ENCODE results near the gene GALE. TPM values are rescaled to one million over a fixed set of nuclear protein-coding genes. Genes with fewer than 3 reads are reported as not detected.
"Not testable (repeated sequence)": the region's sequence is repeated elsewhere in the genome, so short reads cannot be mapped to it uniquely, and the experiment has no call there.

The GALE gene
- total RNA-seq, 2 donors from 2014 or later, result 5.5 to 8.8 TPM

DNA sequence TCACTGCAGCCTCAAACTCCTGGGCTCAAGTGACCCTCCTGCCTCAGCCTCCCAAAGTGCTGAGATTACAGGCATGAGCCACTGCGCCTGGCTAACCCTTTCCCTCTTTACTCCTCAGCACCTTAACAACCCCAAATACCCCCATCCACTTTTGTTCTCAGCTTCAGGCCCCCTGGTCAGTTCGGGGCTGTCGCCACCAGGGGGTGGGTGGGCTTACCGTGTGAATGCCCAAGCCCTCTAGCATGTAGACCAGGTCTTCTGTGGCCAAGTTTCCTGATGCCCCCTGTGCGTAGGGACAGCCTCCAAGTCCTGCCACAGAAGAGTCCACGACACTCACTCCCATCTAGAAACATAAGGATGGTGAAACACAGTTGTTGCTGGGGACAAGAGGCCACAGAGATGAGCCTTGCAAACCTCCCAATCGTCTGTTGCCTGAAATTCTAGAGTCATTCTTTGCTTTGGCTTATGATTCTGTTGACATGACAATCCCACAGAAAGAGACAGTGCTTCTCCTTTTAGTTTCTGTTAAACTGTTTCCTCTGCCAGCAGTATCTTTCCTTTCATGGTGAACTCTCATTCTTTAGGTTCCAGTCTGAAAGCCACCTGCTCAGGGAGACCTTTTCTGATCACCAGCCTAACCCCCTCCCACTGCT, 3.8 kb upstream of the GALE start:
- H3K27me3 ChIP-seq, result no peaks in the 10 kb centered on the region
- TF ChIP-seq, protein P1, sequence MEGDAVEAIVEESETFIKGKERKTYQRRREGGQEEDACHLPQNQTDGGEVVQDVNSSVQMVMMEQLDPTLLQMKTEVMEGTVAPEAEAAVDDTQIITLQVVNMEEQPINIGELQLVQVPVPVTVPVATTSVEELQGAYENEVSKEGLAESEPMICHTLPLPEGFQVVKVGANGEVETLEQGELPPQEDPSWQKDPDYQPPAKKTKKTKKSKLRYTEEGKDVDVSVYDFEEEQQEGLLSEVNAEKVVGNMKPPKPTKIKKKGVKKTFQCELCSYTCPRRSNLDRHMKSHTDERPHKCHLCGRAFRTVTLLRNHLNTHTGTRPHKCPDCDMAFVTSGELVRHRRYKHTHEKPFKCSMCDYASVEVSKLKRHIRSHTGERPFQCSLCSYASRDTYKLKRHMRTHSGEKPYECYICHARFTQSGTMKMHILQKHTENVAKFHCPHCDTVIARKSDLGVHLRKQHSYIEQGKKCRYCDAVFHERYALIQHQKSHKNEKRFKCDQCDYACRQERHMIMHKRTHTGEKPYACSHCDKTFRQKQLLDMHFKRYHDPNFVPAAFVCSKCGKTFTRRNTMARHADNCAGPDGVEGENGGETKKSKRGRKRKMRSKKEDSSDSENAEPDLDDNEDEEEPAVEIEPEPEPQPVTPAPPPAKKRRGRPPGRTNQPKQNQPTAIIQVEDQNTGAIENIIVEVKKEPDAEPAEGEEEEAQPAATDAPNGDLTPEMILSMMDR (IDR thresholded peaks at IDR 0.05), result no peak
- no peaks in the 10 kb centered on the region for H3K9me3 ChIP-seq
- no peak overlapping the region for H3K27ac ChIP-seq
- no peak for DNase-seq (ENCODE audit: low spot score)
- peaks cover 13% of the 10 kb centered on the region for H3K36me3 ChIP-seq
- no peak overlapping the region for H3K4me3 ChIP-seq
- peaks cover 0 to 19% of the 10 kb centered on the region in 2 donors for H3K4me1 ChIP-seq

DNA sequence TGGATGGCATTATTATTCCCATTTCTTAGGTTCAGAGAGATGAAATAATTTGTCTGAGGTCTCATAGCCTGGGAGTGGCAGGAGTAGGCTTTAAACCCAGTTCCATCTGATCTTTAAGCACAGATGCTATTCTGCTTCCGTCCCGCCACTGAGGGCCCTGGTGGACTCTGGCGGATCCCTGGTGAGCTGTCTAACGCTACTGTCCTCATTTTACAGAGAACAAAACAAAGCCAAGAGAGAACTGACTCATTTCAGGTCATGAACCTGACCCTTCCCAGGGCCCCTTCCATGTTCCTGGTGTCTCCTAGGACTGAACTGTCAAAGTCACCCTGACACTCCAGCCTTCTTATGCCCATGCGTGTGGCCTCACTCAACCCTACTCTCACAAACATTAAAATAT, 3.1 kb upstream of the GALE start:
- Histone ChIP-seq H3K36me3 (peaks cover 13% of the 10 kb centered on the region), H3K4me3 (no peak overlapping the region), H3K4me1 (peaks cover 0 to 25% of the 10 kb centered on the region in 2 donors), H3K27me3 (no peaks in the 10 kb centered on the region), H3K27ac (no peak overlapping the region), H3K9me3 (no peaks in the 10 kb centered on the region)
- TF ChIP-seq, protein P1 (IDR thresholded peaks at IDR 0.05), result no peak
- no peak for DNase-seq (ENCODE audit: low spot score)

DNA sequence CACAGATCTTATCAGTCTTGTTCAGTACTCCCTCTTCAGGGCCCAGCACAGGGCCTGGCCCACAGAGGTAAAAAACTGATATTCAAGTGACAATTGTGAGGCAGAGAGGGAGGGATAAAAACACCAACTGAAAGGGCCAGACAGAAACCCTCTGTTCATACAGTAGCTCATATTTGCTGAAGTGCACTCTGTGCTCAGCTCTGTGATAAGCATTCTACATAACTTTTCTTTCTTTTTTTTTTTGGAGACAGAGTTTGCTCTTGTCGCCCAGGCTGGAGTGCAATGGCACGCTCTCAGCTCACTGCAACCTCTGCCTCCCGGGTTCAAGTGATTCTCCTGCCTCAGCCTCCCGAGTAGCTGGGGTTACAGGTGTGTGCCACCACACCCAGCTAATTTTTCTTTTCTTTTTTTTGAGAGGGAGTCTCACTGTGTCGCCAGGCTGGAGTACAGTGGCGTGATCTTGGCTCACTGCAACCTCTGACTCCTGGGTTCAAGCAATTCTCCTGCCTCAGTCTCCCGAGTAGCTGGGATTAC, 2.3 kb upstream of the GALE start:
- not testable (repeated sequence) for H3K4me3 ChIP-seq; H3K36me3 ChIP-seq; H3K9me3 ChIP-seq; H3K27me3 ChIP-seq; DNase-seq (ENCODE audit: low spot score); H3K27ac ChIP-seq
- H3K4me1 ChIP-seq, result peaks cover 0 to 26% of the 10 kb centered on the region in 2 donors

DNA sequence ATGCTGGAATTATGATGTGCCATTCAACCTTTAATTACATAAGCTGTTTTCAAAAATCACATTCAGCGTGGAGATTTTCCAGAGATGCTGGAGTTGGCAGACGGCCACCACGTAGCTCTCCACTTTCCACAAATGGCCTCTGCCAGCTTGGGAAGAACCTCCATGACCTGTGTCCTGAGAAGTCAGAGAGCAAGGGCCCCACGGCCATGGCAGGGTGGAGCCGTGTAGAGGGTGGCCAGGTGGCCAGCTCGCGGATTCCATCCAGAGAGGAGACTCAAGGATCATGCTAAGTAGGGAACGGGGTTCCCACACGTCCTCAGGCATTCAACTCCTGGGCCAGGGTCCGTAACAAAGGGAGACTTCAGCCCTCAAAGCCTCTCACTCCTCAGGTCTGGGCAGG, 1.3 kb upstream of the GALE start:
- Histone ChIP-seq H3K27ac (no peak overlapping the region), H3K36me3 (peaks cover 1% of the 10 kb centered on the region), H3K4me1 (peaks cover 0 to 26% of the 10 kb centered on the region in 2 donors), H3K9me3 (no peaks in the 10 kb centered on the region), H3K4me3 (no peak overlapping the region), H3K27me3 (no peaks in the 10 kb centered on the region)
- DNase-seq (ENCODE audit: low spot score), result no peak
- TF ChIP-seq, protein P1 (IDR thresholded peaks at IDR 0.05), result no peak

DNA sequence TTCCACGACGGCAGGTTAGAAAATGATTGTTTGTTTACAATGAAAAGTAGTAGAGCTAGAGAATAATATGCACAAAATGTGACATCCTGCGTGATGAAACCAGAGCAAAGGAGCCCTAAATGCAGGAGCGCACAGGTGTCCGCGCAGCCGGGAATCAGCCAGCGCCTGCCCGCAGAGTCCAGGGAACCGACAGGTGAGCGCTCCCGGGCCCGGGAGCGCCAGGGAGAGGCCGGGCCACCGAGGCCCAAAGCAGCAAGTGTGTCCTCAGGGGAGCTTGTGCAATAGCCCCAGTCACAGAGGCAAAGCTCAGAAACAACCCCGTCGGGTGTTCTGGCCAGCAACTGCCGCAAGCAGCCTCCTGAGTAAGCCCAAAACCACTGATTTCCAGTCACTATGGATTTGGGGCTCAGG, 789 bp upstream of the GALE start:
- peak overlapping the region; percentile 89 for H3K4me3 ChIP-seq
- peak overlapping the region; percentile 86 to 93 for H3K27ac ChIP-seq
- no peaks in the 10 kb centered on the region for H3K9me3 ChIP-seq
- H3K4me1 ChIP-seq, result peaks cover 0 to 26% of the 10 kb centered on the region in 2 donors
- TF ChIP-seq, protein P1 (IDR thresholded peaks at IDR 0.05), result no peak
- DNase-seq (ENCODE audit: low spot score), result no peak
- H3K36me3 ChIP-seq, result peaks cover 3% of the 10 kb centered on the region
- H3K27me3 ChIP-seq, result no peaks in the 10 kb centered on the region

DNA sequence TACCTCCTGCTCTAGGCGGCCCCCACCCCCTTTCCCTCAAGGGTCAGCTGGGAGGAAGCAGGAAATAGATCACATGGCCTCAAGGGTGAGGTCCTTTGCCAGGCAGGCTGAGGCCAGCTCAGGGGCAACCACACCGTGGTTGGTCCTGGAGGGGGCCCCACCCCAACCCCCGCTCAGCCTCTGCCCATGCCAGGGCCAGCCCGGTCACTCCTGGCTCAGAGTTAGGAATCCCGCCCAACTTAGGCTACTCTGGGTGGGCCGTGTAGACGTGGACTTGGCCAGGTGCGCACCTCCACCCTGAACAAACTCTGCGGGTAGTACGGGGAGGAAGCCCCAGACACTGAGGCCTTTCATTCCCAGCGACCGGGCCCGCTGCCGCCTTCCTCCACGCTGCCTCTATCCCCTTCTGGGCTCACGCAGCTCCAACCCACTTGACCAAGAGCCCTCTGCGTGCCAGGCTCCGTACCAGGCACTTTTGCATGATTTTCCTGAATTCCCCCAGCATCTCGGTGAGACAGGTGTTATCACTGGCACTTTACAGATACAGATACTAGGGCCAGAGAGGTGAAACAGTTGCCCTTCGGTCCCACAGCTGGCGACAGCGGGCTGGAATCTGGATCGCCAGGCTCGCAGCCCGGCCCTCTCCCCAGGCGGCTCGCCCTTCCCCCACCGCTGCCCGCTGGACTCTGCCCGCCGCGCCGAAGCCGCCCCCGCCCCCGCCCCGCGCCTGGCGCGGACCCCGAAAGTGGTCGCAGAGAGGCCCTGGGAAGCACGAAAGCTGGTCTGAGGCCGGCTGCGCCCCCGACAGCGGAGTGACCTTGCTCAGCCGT, 769 bp downstream of the GALE start:
- Histone ChIP-seq H3K4me3 (peak overlapping the region; percentile 89), H3K9me3 (no peaks in the 10 kb centered on the region), H3K36me3 (peaks cover 14% of the 10 kb centered on the region), H3K27ac (peak overlapping the region; percentile 86 to 93), H3K27me3 (no peaks in the 10 kb centered on the region), H3K4me1 (peaks cover 0 to 26% of the 10 kb centered on the region in 2 donors)
- no peak for DNase-seq (ENCODE audit: low spot score)
- TF ChIP-seq, protein P1 (IDR thresholded peaks at IDR 0.05), result no peak
